Smooth muscle cell (in vitro differentiated cells): ENCODE data around the gene TMA7B. TPM values are rescaled to one million over a fixed set of nuclear protein-coding genes. Genes with fewer than 3 reads are reported as not detected.

Experiments used
- DNase-seq: peaks from one replicate; lab custom pipeline; 2025; ENCODE audit not compliant: unreplicated experiment; lab: John Stamatoyannopoulos, UW
- H2AFZ ChIP-seq: fragments of 200-600 bp; sonication (generic); 2 replicates; pipeline ENCODE4 v1.6.0; 2016; ENCODE audit warnings: antibody characterized with exemption, low read depth, mild to moderate bottlenecking
- H3F3A ChIP-seq: fragments of 200-600 bp; sonication (generic); 2 replicates; pipeline ENCODE4 v1.6.0; 2017; ENCODE audit warnings: antibody characterized with exemption, low read depth
- H3K27ac ChIP-seq: fragments of 200-600 bp; sonication (generic); 2 replicates; pipeline ENCODE4 v1.5.1; 2016; ENCODE audit warnings: low read depth, mild to moderate bottlenecking
- H3K27me3 ChIP-seq: fragments of 200-600 bp; sonication (generic); 2 replicates; pipeline ENCODE4 v1.6.1; 2016; ENCODE audit warnings: low read depth, mild to moderate bottlenecking
- H3K36me3 ChIP-seq: fragments of 200-600 bp; sonication (generic); 2 replicates; pipeline ENCODE4 v1.5.1; 2016; ENCODE audit warnings: low read depth
- H3K4me1 ChIP-seq: fragments of 200-600 bp; sonication (generic); 2 replicates; pipeline ENCODE4 v1.5.1; 2016; ENCODE audit warnings: low read depth
- H3K4me2 ChIP-seq: fragments of 200-600 bp; sonication (generic); 2 replicates; pipeline ENCODE4 v1.6.0; 2016; ENCODE audit warnings: mild to moderate bottlenecking
- H3K4me3 ChIP-seq: fragments of 200-600 bp; sonication (generic); 2 replicates; pipeline ENCODE4 v1.5.1; 2016; ENCODE audit warnings: mild to moderate bottlenecking
- H3K79me2 ChIP-seq: fragments of 200-600 bp; sonication (generic); 2 replicates; pipeline ENCODE4 v1.6.0; 2016; ENCODE audit warnings: low read depth, mild to moderate bottlenecking
- H3K9ac ChIP-seq: fragments of 200-600 bp; sonication (generic); 2 replicates; pipeline ENCODE4 v1.6.0; 2016; ENCODE audit warnings: low read depth
- H3K9me3 ChIP-seq: fragments of 200-600 bp; sonication (generic); replicated peaks from 2 replicates; pipeline ENCODE4 v1.5.1; 2016; ENCODE audit warnings: low read depth
- H4K20me1 ChIP-seq: fragments of 200-600 bp; sonication (generic); 2 replicates; pipeline ENCODE4 v1.6.0; 2016; ENCODE audit warnings: low read depth
- CTCF ChIP-seq: fragments of 200-600 bp; sonication (generic); IDR thresholded peaks from 2 replicates; pipeline ENCODE4 v1.5.1; 2017; ENCODE audit warnings: borderline replicate concordance, mild to moderate bottlenecking, antibody characterized with exemption; ENCODE audit not compliant: insufficient read depth, poor library complexity, severe bottlenecking
- WGBS: methylation state at CpG from one replicate; pipeline ENCODE4 v1.1.7; 2016; ENCODE audit warnings: low lambda C conversion rate; 5-methylcytosine and 5-hydroxymethylcytosine counted together
- polyA plus RNA-seq: library from polyadenylated mRNA; unstranded; fragments of >200 nt; fragmentation: Nextera tagmentation; extraction: Ambion mirVana; gene quantifications from 2 replicates; pipeline ENCODE4 v1.2.1, GENCODE V29; 2016
- total RNA-seq: library from RNA; depleted of rRNA; stranded (reverse); fragments of >200 nt; gene quantifications from 2 replicates; pipeline ENCODE4 v1.2.3, GENCODE V29; 2014

Gene TMA7B
- total and polyA plus RNA-seq, 2 experiments from 2014 or later = not detected

- H3K9me3 ChIP-seq = no peaks in the 10 kb centered on the region
- no peaks in the 10 kb centered on the region for H3K27me3 ChIP-seq
- 94% methylated on average over 6 of the region's 6 CpGs for WGBS
- no peak overlapping the region for H3K27ac ChIP-seq
- H3K36me3 ChIP-seq = no peaks in the 10 kb centered on the region
- peaks cover 40% of the 10 kb centered on the region for H3K4me1 ChIP-seq
- H3K9ac ChIP-seq = no peak overlapping the region
- no peak overlapping the region for H2AFZ ChIP-seq
- H4K20me1 ChIP-seq = peaks cover 18% of the 10 kb centered on the region
- H3K79me2 ChIP-seq = no peaks in the 10 kb centered on the region
- no peaks in the 10 kb centered on the region for H3F3A ChIP-seq
- no peak overlapping the region for H3K4me3 ChIP-seq
- H3K4me2 ChIP-seq = no peak overlapping the region
- no peak for TF ChIP-seq CTCF
- DNase-seq = no peak
These were observed 44.6 kb downstream of the TMA7B start for GRCh38 chr22:40004836-40005235.

DNA sequence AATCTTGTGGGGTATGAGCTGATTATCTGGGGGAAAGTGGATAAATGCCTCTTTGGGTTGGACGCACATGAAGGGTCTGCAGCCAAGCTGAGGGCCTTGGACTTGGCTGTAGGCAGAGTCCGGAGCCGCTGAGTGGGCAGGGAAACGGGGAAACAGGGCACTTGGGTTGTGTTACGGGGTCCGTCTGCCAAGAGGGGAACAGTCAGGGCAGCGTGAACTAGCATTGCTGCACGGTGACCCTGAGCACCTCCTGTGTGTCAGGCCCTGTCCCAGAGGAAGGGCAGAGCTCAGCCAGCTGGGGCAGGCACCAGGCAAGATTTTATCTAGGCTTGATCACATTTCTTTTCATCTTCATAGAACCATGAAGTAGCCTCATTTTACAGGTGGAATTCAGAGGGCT, 46.4 kb downstream of the TMA7B start:
- H3K9ac ChIP-seq = no peak overlapping the region
- H2AFZ ChIP-seq = no peak overlapping the region
- no peak overlapping the region for H3K4me2 ChIP-seq
- H3K27me3 ChIP-seq = no peaks in the 10 kb centered on the region
- H3K36me3 ChIP-seq = no peaks in the 10 kb centered on the region
- peaks cover 25% of the 10 kb centered on the region for H3K4me1 ChIP-seq
- no peaks in the 10 kb centered on the region for H3K9me3 ChIP-seq
- H3K27ac ChIP-seq = no peak overlapping the region
- peaks cover 18% of the 10 kb centered on the region for H4K20me1 ChIP-seq
- H3K4me3 ChIP-seq = no peak overlapping the region
- H3K79me2 ChIP-seq = no peaks in the 10 kb centered on the region
- WGBS = 92% methylated on average over 7 of the region's 8 CpGs
- no peaks in the 10 kb centered on the region for H3F3A ChIP-seq
- no peak for DNase-seq
- TF ChIP-seq CTCF = no peak

- Histone ChIP-seq H3K9me3 (no peaks in the 10 kb centered on the region), H3K27ac (no peak overlapping the region), H3K79me2 (no peaks in the 10 kb centered on the region), H3K27me3 (no peaks in the 10 kb centered on the region), H3K9ac (no peak overlapping the region), H3K4me2 (no peak overlapping the region), H3K4me1 (peaks cover 18% of the 10 kb centered on the region), H3K36me3 (no peaks in the 10 kb centered on the region), H2AFZ (no peak overlapping the region), H4K20me1 (peaks cover 14% of the 10 kb centered on the region), H3K4me3 (no peak overlapping the region), H3F3A (no peaks in the 10 kb centered on the region)
- TF ChIP-seq CTCF = no peak
- 86% methylated on average over 27 of the region's 27 CpGs for WGBS
- DNase-seq = no peak
These were observed 47.9 kb downstream of the TMA7B start for GRCh38 chr22:40007853-40008710.
